LNCaP clone FGC (cell line): Measurements from ENCODE around the gene TP53I13.

Experiments used
- DNase-seq: peaks from one replicate; pipeline ENCODE4 v3.0.0-alpha.2; 2011; ENCODE audit warnings: low read depth
- H3K4me3 ChIP-seq: 2 replicates; pipeline ENCODE4 v1.5.1; 2011; ENCODE audit warnings: mild to moderate bottlenecking, low read depth, low read length, control low read depth
- CTCF ChIP-seq: IDR thresholded peaks from 2 replicates; pipeline ENCODE4 v1.5.1; 2012; ENCODE audit warnings: mild to moderate bottlenecking; ENCODE audit not compliant: control insufficient read depth, insufficient read depth; ENCODE audit errors: extremely low read depth

TP53I13 gene

DNA sequence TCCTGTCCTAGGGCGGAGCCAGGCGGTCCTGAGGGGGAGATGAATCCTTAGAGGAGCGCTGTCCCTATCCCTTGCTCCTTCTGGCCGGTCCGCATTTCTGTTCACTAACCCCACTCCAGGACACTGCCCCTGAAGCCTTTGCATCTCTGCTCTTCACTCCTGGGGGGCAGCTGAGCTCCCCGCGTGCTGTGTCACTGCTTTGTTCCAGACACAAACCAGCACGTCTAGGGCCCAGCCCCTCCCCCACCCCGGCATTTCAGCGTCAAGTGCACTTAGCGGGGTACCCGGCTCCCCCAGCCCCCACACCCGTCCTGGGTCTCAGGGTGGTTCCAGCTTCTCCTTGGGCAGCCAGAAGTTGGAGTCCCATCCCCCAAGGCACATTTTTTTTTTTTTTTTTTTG, 45.4 kb downstream of the TP53I13 start:
- no peak for DNase-seq
- no peak overlapping the region for H3K4me3 ChIP-seq

DNA sequence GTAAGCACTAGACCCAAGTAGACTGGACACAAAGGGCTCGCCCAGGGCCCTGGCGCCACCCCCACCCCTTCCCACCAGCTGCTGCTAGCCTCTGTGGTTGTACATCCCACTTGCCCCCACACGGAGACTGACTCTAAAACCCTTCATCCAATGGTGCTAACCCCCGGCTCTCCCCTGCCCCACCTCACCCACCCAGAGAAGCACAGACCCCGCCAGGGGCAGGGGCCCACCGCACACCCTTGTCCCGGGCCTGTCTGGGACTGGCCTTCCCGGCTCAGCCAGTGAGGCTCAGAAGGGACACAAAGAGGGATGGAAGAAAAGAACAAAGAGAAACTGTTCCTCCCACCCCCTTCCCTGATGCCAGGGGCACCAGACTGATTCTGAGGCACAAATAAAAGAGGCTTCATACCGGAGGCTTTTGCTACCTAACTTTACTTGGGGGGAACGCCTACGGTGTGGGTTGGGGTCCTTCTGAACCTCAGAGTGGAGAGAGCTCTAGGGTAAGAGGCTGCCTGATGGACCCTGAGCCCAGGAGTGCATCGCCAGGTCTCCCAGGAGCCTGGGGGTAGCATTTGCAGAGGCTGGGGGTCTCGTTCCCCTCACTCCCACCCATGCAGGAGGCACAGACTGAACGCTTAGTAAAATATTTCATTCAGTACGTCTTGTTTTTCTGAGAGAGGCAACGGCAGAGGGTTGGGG, 46.0 kb downstream of the TP53I13 start:
- no peak for DNase-seq
- no peak for TF ChIP-seq CTCF
- H3K4me3 ChIP-seq, result no peak overlapping the region

More for the DNA sequence above, 45.4 kb downstream of the TP53I13 start:
- no peak for TF ChIP-seq CTCF

DNA sequence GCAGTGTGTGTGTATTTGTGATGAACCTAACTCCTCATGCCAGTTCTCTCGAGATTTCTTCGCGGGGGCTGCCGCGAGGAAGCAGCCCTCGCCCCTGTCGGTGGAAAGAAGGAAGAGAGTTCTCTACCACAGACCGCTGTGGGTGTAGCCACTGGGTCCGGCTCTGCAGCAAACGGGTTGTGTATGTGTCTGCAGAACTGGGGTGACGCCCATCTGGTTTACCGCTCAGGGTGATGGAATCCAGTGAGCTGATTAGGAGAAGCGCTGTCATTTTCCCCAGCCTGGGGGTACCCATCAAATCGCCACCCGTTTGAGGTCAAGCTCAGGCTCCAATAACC, 46.5 kb downstream of the TP53I13 start:
- no peak for TF ChIP-seq CTCF
- H3K4me3 ChIP-seq, result no peak overlapping the region
- DNase-seq, result no peak

DNA sequence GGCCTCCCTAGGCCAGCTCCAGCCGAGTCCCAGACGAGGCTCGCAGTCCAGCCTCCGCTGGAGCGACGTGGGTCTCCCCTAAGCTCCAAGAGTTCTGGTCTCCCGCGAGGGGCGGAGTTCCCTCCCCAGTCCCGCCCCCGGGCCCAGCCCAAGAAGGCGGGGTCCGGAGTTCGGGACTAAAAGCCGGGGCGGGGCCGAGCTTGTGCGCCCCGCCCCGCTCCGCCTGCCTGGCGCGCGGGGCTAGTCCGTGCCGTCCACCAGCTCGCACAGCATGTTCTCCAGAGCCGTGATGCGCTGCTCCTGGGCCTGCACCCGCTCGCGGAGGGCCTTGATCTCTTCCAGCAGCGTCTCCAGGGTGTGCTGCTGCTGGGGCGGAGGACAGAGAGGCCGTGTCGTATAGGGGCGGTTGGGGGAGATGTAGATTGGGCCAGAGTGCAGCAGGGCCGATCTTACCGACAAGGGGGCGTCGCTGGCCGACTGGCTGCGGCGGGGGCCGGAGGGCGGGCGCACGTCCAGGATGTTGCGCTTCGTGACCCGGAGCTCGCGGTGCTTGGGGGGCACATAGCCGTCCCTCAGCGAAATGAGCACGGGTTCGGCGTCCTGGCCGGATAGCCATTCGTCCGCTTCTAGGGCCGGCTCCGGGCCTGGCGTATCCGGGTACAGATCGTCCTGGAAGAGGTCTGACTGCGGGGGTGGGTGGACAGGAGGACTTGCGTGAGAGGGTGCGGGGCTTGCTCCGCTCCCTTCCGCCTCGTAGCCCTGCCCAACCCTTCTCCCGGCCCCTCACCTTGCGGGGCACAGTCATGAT, 47.2 kb downstream of the TP53I13 start:
- TF ChIP-seq CTCF, result no peak
- no peak overlapping the region for H3K4me3 ChIP-seq
- DNase-seq, result no peak

DNA sequence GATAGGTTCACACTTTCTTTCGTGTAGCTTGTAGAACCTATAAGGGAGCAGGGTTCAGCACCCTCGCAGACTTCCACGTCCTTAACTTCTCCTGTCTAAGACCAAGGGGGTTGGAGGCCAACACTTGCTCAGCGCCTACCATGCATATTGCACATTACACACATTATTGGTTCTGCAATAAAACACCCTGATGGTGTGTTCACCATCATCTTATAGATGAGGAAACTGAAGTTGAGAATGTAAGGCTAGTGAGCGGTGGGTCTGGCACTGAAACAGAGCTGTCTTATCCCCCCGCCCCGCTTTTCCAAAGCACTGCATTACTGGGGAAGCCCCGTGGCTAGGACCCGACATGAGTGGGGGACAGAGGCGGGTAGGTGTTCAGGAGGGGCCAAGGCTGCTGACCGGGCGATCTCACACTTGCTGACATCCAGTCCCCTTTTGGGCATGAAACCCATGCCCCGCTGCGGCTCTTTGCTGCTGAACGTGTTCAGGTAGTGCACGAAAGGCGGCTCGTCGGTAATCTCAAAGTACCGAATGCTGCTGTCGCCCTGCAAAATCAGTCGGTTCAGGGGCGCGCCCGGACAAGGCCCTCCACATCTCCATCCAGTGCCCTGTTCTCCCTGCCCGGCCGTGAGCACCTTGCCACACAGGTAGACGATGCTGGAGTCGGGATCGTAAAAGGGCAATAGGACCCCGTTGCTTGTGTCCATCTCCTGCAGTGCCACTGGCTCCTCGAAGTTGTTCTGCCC, 48.0 kb downstream of the TP53I13 start:
- no peak for DNase-seq
- TF ChIP-seq CTCF, result no peak
- no peak overlapping the region for H3K4me3 ChIP-seq

DNA sequence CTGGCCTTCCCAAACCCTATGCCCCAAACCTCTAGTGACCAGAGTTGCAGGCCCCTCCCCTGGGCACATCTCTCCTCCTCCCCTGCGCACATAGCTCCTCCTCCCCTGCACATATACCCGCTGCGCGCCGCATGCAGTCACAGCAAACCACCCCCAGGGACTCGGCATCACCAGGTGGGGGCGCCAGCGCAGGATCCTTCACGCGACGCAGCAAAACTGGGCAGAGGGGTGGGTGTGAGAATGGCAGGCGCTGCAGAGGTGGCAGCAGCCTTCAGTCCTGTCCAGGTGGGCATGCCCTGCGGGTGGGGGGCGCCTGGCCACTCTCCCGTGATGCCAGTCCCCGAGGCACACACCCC, 48.6 kb downstream of the TP53I13 start:
- H3K4me3 ChIP-seq, result no peak overlapping the region
- 0 out of 2 replicates have a peak, but pooled peaks have one; percentile 12 for TF ChIP-seq CTCF
- DNase-seq, result no peak
